Stimulated activated naive CD8-positive, alpha-beta T cell treated with anti-CD3 and anti-CD28 coated beads, Interleukin-15, Interleukin-2, amounts not matched to agents 100 ng/mL and 50 ng/mL, for 24 hours (primary cell): ENCODE data around the gene UBE3C.

ENCODE experiments used
- H3K27ac Mint-ChIP-seq: one replicate; pipeline ENCODE4 v1.8.0; 2021; ENCODE audit warnings: mild to moderate bottlenecking, mixed read lengths
- H3K27me3 Mint-ChIP-seq: one replicate; pipeline ENCODE4 v1.8.0; 2021; ENCODE audit warnings: mixed read lengths
- H3K36me3 Mint-ChIP-seq: one replicate; pipeline ENCODE4 v1.8.0; 2021; ENCODE audit warnings: low read depth, mixed read lengths
- H3K4me1 Mint-ChIP-seq: one replicate; pipeline ENCODE4 v1.8.0; 2021; ENCODE audit warnings: low read depth, mixed read lengths
- H3K4me3 Mint-ChIP-seq: one replicate; pipeline ENCODE4 v1.8.0; 2021; ENCODE audit warnings: mild to moderate bottlenecking, mixed read lengths
- H3K9me3 Mint-ChIP-seq: one replicate; pipeline ENCODE4 v1.8.0; 2021; ENCODE audit warnings: mixed read lengths

UBE3C gene

DNA sequence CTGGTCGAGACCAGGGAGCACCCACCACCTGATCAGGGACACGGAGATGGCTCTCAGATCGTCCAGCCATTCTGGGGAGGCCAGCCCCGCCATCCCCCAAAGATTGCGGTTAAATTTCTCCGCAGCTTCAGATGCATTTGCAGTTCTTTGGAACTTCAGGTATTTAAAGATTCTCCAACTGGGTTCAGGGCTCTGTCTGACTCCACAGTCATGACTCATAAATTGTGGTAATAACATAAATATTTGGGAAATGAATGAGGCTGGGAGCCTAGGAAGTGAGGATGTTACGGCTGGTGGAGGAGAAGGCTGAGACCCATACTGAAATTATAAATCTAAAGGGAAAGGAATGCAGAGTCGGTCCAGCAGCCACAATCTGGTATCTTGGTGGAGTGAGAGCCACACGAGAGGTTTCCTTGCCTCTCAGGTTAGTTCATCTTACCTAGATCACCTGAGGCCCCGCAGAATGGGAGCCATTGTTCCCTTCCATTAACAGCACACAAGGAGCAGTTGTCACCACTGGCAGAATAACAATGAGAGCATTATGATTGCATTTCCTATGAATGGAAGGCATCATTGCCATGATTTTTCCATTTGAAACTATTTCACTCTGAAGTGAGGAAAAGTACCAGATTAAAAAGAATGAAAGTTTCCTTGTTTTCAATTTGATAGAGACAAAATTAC, 171.4 kb downstream of the UBE3C start:
- H3K4me3 Mint-ChIP-seq: no peak overlapping the region
- peaks cover 23% of the 10 kb centered on the region for H3K4me1 Mint-ChIP-seq
- H3K27me3 Mint-ChIP-seq: no peaks in the 10 kb centered on the region
- H3K9me3 Mint-ChIP-seq: no peaks in the 10 kb centered on the region
- H3K36me3 Mint-ChIP-seq: no peaks in the 10 kb centered on the region
- no peak overlapping the region for H3K27ac Mint-ChIP-seq

DNA sequence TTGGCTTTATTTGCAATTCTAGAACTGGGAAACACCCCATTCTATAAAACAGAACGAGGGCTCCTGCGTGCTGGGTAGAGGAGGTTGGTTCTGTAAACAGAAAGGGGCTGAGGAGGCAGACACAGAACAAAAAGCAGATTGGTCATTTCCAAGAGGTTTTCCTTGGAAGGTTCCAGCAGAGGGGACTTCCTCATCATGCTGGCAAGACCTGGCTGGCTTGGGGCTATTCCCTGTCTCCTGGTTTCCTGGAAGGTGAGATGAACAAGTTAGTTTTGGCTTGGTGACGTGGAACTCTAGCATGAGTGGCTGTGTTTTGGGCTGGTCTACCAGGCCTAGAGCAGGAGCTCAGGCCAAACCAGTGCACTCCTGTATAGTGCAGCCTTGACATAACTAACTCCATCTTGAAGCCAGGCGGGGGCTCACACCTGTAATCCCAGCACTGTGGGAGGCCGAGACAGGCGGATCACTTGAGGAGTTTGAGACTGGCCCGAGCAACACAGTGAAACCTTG, 172.0 kb downstream of the UBE3C start:
- Mint-ChIP-seq H3K27me3 (no peaks in the 10 kb centered on the region), H3K4me1 (peaks cover 23% of the 10 kb centered on the region), H3K9me3 (no peaks in the 10 kb centered on the region), H3K4me3 (no peak overlapping the region), H3K27ac (no peak overlapping the region), H3K36me3 (no peaks in the 10 kb centered on the region)

DNA sequence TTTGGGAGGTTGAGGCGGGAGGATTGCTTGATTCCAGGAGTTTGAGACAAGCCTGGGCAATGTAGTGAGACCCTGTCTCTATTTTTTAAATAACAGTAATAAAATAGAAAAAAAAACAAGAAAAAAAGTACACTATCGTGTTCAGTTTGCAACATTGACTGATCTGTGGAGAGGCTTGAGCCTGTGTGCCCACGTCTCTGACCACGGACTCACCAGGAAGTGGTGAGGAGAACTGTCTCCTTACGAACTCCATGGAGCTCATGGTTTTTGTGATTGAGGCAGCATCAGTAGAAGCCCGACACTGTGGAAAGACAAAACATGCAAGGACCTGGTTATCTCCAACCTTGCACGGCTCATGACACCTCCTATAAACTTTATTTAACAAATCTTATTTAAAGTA, 174.2 kb downstream of the UBE3C start:
- Mint-ChIP-seq H3K27ac (no peak overlapping the region), H3K27me3 (no peaks in the 10 kb centered on the region), H3K9me3 (no peaks in the 10 kb centered on the region), H3K36me3 (no peaks in the 10 kb centered on the region), H3K4me3 (no peak overlapping the region), H3K4me1 (peaks cover 10% of the 10 kb centered on the region)

DNA sequence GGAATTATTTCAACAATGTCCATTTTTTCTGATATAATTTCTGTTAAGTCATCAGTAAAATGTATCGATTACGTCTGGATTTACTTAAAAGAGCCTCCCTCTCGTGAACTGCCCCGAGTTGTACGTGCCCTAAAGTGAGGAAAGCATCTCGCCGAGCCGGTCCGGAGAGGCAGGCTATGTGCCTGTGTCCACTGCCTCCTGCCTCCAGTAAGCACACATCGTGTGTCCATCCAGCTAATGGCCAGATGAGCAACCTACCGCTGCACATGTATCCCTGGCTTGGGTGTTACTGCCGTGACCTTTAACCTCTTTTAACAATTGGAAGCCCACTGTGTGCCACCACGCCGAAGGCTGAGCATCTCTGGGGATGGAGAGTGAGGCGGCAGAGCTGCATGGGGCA, 174.9 kb downstream of the UBE3C start:
- Mint-ChIP-seq H3K27me3 (no peaks in the 10 kb centered on the region), H3K36me3 (no peaks in the 10 kb centered on the region), H3K9me3 (no peaks in the 10 kb centered on the region), H3K27ac (no peak overlapping the region), H3K4me3 (no peak overlapping the region), H3K4me1 (peaks cover 17% of the 10 kb centered on the region)

DNA sequence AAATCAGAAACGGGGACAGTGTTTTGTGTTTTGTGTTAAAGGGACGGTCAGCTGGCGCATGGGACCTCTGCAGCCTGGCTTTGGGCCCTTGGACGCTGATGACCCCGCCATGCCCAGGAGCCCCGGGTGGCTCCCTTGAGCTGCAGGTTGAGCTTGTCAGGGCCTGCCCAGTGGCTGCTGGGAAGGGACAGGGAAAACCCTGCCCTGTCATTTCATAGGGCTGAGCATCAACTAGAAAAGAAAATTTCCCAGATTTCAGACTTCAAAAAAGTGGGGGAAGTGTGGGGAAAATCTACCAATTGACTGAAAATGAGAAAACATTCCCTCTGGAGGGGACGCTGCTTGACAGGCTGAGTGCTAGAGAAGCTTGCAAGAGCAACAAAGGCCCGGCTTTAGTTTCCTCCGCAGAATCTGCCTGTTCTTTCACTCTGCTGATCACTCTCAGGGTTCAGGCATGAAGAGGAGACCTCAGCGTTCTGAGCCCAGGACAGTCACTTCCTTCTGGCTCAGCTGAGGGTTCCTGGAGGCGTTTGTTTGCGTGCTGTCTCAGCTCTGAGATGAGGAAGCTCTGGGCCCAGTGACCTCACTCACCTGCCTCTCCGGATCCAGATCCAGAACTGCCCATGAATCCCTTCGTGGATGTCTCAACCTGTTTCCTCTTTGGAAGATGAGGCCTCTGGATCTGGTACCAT, 179.4 kb downstream of the UBE3C start:
- Mint-ChIP-seq H3K27me3 (no peaks in the 10 kb centered on the region), H3K4me1 (peaks cover 11% of the 10 kb centered on the region), H3K4me3 (no peak overlapping the region), H3K27ac (peak overlapping the region; percentile 70), H3K36me3 (no peaks in the 10 kb centered on the region), H3K9me3 (no peaks in the 10 kb centered on the region)
